ENCODE measurements around the gene STK32B. TPM values are rescaled to one million over a fixed set of nuclear protein-coding genes. Genes with fewer than 3 reads are reported as not detected.

STK32B gene
- total and polyA plus RNA-seq, 12 donors: 0.12 to 0.68 (median 0.34) TPM

GRCh38 chr4:5472160-5472591 lies 420.9 kb downstream of the STK32B start:
- TF ChIP-seq CTCF (IDR thresholded peaks at IDR 0.05): no peak
- ATAC-seq: no peak

GRCh38 chr4:5473125-5473524 lies 421.8 kb downstream of the STK32B start:
- H3K4me1 ChIP-seq: no peaks in the 10 kb centered on the region
- no peak for ATAC-seq
- intact Hi-C loops (cut with DNase I): no loop called here
- no peaks in the 10 kb centered on the region for H3K36me3 ChIP-seq
- WGBS, 2 donors: 73 to 80% methylated on average over 5 of the region's 5 CpGs
- H3K4me3 ChIP-seq: no peak overlapping the region
- H3K27ac ChIP-seq: no peak overlapping the region
- no peaks in the 10 kb centered on the region for H3K9me3 ChIP-seq
- no peaks in the 10 kb centered on the region for H3K27me3 ChIP-seq
- no peak for DNase-seq
- no peak for TF ChIP-seq CTCF (IDR thresholded peaks at IDR 0.05)

More at GRCh38 chr4:5472160-5472591, 420.9 kb downstream of the STK32B start:
- DNase-seq: no peak
- Histone ChIP-seq H3K27me3 (no peaks in the 10 kb centered on the region), H3K36me3 (no peaks in the 10 kb centered on the region), H3K9me3 (no peaks in the 10 kb centered on the region), H3K4me3 (no peak overlapping the region), H3K27ac (no peak overlapping the region), H3K4me1 (no peaks in the 10 kb centered on the region)
- WGBS, 2 donors: 85 to 86% methylated on average over 6 of the region's 6 CpGs
- intact Hi-C loops (cut with DNase I): no loop called here

GRCh38 chr4:5474756-5475155 lies 423.5 kb downstream of the STK32B start:
- H3K27me3 ChIP-seq: no peaks in the 10 kb centered on the region
- no peak for TF ChIP-seq CTCF (IDR thresholded peaks at IDR 0.05)
- no peaks in the 10 kb centered on the region for H3K4me1 ChIP-seq
- intact Hi-C loops (cut with DNase I): no loop called here
- ATAC-seq: no peak
- H3K36me3 ChIP-seq: no peaks in the 10 kb centered on the region
- DNase-seq: no peak
- no peaks in the 10 kb centered on the region for H3K9me3 ChIP-seq
- no peak overlapping the region for H3K4me3 ChIP-seq
- 86 to 87% methylated on average over 9 of the region's 9 CpGs for WGBS, 2 donors
- H3K27ac ChIP-seq: no peak overlapping the region

- DNase-seq (no peak), ATAC-seq (no peak)
- 65 to 74% methylated on average over 8 of the region's 8 CpGs for WGBS, 2 donors
- no peak overlapping the region for H3K4me3 ChIP-seq
- no peak overlapping the region for H3K27ac ChIP-seq
- no peak for TF ChIP-seq CTCF (IDR thresholded peaks at IDR 0.05)
- H3K27me3 ChIP-seq: no peaks in the 10 kb centered on the region
- intact Hi-C loops (cut with DNase I): no loop called here
- peaks cover 0 to 14% (median 0%) of the 10 kb centered on the region in 11 donors for H3K9me3 ChIP-seq
- H3K36me3 ChIP-seq: no peaks in the 10 kb centered on the region
- no peaks in the 10 kb centered on the region for H3K4me1 ChIP-seq
These were observed 426.3 kb downstream of the STK32B start for GRCh38 chr4:5477613-5478012.

All from heart right ventricle (tissue), 16 donors.